ENCODE results near the gene PRPF39.

- TF ChIP-seq ZNF512 (CRISPR knock-in tag; IDR thresholded peaks at IDR 0.05; ENCODE audit: borderline replicate concordance) (no peak), GABPB1 (CRISPR knock-in tag; IDR thresholded peaks at IDR 0.05) (no peak), CTCF (IDR thresholded peaks at IDR 0.05) (no peak), E2F5 (CRISPR knock-in tag; IDR thresholded peaks at IDR 0.05) (no peak), IRF2 (CRISPR knock-in tag; IDR thresholded peaks at IDR 0.05; ENCODE audit: borderline replicate concordance, low read depth) (no peak), JUN (CRISPR knock-in tag; IDR thresholded peaks at IDR 0.05) (no peak), NR2C2 (CRISPR knock-in tag; IDR thresholded peaks at IDR 0.05) (no peak), ATF3 (CRISPR knock-in tag; conservative IDR thresholded peaks at IDR 0.05) (no peak), IRF1 (CRISPR knock-in tag; IDR thresholded peaks at IDR 0.05) (no peak), OVOL2 (CRISPR knock-in tag; IDR thresholded peaks at IDR 0.05; ENCODE audit: borderline replicate concordance) (no peak)
- TF ChIP-seq, protein P1, sequence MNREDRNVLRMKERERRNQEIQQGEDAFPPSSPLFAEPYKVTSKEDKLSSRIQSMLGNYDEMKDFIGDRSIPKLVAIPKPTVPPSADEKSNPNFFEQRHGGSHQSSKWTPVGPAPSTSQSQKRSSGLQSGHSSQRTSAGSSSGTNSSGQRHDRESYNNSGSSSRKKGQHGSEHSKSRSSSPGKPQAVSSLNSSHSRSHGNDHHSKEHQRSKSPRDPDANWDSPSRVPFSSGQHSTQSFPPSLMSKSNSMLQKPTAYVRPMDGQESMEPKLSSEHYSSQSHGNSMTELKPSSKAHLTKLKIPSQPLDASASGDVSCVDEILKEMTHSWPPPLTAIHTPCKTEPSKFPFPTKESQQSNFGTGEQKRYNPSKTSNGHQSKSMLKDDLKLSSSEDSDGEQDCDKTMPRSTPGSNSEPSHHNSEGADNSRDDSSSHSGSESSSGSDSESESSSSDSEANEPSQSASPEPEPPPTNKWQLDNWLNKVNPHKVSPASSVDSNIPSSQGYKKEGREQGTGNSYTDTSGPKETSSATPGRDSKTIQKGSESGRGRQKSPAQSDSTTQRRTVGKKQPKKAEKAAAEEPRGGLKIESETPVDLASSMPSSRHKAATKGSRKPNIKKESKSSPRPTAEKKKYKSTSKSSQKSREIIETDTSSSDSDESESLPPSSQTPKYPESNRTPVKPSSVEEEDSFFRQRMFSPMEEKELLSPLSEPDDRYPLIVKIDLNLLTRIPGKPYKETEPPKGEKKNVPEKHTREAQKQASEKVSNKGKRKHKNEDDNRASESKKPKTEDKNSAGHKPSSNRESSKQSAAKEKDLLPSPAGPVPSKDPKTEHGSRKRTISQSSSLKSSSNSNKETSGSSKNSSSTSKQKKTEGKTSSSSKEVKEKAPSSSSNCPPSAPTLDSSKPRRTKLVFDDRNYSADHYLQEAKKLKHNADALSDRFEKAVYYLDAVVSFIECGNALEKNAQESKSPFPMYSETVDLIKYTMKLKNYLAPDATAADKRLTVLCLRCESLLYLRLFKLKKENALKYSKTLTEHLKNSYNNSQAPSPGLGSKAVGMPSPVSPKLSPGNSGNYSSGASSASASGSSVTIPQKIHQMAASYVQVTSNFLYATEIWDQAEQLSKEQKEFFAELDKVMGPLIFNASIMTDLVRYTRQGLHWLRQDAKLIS (CRISPR knock-in tag; IDR thresholded peaks at IDR 0.05; ENCODE audit: borderline replicate concordance) = no peak
Observed at GRCh38 chr14:45123271-45123670, 39.4 kb downstream of the PRPF39 start.
